GM12872 (cell line): ENCODE results near the gene SBF2.

Experiments used
- TF ChIP-seq, protein P1 (sequence below): IDR thresholded peaks from 3 replicates; pipeline ENCODE4 v1.5.1; 2011; ENCODE audit warnings: low read depth, mild to moderate bottlenecking, low read length, moderate library complexity; ENCODE audit not compliant: insufficient read depth

Gene SBF2

DNA sequence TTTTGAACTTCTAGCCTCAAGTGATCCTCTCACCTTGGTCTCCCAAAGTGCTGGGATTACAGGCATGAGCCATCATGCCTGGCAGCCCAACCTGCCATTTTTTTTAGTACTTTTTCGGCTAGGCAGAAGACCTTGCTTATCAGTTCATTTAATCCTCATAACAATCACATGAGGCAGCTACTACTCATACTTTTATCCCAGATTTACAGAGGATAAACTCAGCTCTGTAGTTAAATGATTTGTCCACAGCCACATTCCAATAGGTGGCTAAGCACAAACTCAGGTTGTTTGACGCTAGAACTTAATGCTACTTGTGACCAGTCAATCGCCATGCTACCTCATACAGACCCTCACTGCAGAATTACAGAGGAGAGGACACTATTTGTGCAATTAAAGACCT is 28.1 kb downstream of the SBF2 start:
- TF ChIP-seq, protein P1, sequence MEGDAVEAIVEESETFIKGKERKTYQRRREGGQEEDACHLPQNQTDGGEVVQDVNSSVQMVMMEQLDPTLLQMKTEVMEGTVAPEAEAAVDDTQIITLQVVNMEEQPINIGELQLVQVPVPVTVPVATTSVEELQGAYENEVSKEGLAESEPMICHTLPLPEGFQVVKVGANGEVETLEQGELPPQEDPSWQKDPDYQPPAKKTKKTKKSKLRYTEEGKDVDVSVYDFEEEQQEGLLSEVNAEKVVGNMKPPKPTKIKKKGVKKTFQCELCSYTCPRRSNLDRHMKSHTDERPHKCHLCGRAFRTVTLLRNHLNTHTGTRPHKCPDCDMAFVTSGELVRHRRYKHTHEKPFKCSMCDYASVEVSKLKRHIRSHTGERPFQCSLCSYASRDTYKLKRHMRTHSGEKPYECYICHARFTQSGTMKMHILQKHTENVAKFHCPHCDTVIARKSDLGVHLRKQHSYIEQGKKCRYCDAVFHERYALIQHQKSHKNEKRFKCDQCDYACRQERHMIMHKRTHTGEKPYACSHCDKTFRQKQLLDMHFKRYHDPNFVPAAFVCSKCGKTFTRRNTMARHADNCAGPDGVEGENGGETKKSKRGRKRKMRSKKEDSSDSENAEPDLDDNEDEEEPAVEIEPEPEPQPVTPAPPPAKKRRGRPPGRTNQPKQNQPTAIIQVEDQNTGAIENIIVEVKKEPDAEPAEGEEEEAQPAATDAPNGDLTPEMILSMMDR: no peak

DNA sequence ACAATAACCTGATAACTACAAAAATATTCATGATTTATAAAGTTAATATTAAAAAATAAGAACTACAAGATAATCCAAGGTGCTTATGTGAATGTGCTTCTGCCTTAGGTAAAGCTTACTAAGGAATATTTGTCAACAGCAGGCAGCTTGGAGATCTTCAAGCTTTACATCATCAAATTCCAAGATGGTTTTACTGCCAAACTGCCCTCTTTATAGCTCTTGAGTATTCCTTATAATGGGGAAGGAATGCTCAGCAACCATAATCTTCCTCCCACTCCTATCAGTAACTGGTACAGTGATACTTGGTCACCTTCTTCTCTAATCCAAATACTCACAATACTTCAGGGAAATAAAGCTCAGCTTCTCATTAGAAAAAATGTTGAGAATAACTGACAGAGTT is 30.1 kb downstream of the SBF2 start:
- TF ChIP-seq, protein P1: no peak

DNA sequence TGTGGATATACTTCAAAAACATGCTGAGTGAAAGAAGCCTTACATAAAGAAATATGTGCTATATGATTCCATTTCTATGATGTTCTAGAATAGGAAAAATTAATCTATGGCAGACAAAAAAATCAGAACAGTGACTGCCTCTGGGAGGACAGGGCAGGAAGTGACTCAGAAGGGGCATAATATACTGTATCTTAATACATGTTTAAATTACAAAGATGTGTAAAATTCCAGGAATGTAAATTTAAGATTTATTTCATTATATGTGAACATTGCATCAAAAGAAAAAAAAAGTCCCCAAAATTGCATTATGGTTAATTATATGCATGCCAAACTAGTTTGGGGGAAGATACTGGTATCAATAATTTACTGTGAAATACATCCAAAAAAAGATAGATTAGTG is 32.2 kb downstream of the SBF2 start:
- TF ChIP-seq, protein P1: no peak

DNA sequence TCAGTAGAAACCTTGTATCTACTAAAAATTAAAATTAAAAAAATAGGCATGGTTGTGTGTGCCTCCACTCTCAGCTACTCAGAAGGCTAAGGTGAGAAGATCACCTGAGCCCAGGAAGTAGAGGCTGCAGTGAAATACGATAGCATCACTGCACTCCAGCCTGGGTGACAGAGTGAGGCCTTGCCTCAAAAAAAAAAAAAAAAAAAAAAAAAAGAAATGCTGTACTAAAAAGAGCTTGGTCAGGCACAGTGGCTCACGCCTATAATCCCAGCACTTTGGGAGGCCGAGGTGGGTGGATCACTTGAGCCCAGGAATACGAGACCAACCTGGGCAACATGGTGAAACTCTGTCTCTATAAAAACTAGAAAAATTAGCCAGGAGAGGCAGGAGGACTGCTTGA is 36.5 kb downstream of the SBF2 start:
- TF ChIP-seq, protein P1: no peak

DNA sequence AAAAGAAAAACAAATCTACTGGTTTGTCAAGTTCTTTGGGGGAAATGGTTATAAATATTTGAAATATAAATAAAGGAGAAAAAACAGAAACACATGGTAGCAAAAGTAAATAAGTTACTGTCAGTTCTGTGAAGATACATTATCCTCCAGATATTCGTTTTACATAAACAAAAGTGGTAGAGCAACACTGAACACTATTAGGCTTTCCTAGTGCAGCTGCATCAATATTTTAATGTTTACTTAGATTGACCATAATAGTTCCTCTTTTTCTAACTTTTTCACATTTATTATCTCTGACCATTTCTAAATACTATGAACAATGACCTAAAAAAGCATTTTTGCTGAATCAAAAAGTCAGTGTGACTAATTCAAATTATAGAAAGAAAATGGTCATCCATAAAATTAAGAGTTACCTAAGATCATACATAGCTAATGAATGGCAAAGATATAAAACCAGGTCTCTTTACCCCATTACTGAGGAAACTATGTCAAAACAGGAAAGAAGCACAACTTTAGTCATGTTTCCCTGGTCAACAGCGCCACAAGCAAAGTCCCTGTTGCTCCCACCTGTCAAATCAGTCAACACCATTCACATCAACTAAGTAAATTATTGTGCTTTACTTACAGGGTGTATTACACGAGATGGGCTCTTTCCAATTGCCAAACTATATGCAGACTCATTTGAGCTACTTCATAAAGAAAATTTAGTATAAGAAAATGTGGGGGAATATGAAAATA is 38.5 kb downstream of the SBF2 start:
- TF ChIP-seq, protein P1: no peak

DNA sequence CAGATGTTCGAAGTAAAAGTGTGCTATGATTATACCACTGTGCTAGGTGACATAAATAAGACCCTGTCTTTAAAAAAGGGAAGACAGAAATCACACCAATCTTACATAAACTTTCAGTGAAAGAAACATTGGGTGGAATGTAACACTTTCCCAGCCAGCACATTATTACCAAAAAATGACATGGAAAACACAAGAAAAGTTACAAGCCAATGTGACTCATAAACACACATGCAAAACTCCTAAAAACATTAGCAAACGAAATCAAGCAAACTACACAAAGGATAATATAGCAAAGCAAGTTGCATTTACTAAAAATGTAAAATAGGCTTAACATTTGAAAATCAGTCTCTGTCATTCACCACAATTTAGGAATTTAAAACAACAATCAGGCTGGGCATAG is 47.0 kb downstream of the SBF2 start:
- TF ChIP-seq, protein P1: no peak

DNA sequence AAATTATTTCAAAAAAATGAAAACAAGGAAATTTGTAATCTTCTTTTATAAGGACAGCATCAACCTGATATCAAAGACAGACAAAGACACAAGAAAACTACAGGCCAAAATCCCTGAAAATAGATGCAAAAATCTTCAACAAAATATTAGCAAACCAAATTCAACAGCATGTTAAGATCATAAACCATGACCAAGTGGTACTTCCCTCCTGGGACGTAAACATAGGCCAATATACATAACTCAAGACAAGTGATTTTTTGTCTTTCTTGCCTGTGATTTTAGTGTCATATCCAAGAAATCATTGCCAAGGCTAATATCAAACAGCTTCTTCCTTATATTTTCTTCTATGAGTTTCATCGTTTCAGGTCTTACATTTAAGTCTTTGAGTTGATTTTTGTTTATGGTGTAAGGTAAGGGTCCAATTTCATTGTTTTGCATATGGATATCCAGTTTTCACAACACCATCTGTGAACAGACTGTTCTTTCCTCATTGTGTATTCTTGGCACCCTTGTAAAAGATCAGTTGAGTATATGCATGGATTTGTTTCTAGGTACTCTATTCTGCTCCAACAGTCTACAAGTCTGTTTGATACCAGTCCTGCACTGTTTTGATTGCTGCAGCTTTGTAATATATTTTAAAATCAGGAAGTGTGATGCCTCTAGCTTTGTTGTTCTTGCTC is 50.0 kb downstream of the SBF2 start:
- TF ChIP-seq, protein P1: no peak
